ENCODE data around the gene DNMT3A.

GRCh38 chr2:25368660-25369059 lies 26.9 kb upstream of the DNMT3A start:
- TF ChIP-seq CTCF (IDR thresholded peaks at IDR 0.05 in 4 of 5, conservative IDR thresholded peaks at IDR 0.05 in 1 of 5), result no peak
- TF ChIP-seq POLR2A (IDR thresholded peaks at IDR 0.05), result no peak
